Heart left ventricle (tissue), 13 donors: ENCODE data around the gene ICAM5.

ENCODE experiments used
- POLR2A ChIP-seq, 2 donors: fragments of 450-650 bp; IDR thresholded peaks; one replicate each; pipeline ENCODE4 v1.6.1; 2017; ENCODE audit warnings: antibody characterized with exemption in 2 of 2, mild to moderate bottlenecking in 2 of 2, moderate library complexity in 2 of 2
- TF ChIP-seq, protein P1 (sequence below), 12 donors: fragments of 200-600 bp; sonication (generic) in 4 of 12; IDR thresholded peaks; one replicate each; pipeline versions ENCODE4 v1.5.0 to v1.8.0; 2018 to 2022; ENCODE audit warnings: antibody characterized with exemption in 12 of 12, mild to moderate bottlenecking in 5 of 12
- donor health status: ischemic (EF 13 %, LVEDD 7.1; RV severe dilation, severe dysfunction).
- donor health status: DM: no; HTN: yes; CAD: no.
- donor health status: DM: no; HTN: no; CAD: no.
- donor health status: ischemic (EF 25% LVEDD 6.9; RV normal size, moderate dysfunction).
- donor health status: ischemic (EF 25% LVEDD 5.7; RV mildly dilated, moderate dysfunction).
- donor health status: ischemic (EF 35%, LVEDD 5.7; RV mildly dilated, moderate dysfunction).
- donor health status: nonischemic (EF 11% LVEDD 7.7; RV severe dilation, severe dysfunction).
- donor health status: DM: yes; HTN: yes; CAD: no.
- donor health status: PGD.
- donor health status: ischemic (EF 29% LVEDD 5.4; RV normal size, mild dysfunction).
- donor health status: nonischemic (EF 23%, LVEDD 6.1; RV moderate dilation, normal function).

DNA sequence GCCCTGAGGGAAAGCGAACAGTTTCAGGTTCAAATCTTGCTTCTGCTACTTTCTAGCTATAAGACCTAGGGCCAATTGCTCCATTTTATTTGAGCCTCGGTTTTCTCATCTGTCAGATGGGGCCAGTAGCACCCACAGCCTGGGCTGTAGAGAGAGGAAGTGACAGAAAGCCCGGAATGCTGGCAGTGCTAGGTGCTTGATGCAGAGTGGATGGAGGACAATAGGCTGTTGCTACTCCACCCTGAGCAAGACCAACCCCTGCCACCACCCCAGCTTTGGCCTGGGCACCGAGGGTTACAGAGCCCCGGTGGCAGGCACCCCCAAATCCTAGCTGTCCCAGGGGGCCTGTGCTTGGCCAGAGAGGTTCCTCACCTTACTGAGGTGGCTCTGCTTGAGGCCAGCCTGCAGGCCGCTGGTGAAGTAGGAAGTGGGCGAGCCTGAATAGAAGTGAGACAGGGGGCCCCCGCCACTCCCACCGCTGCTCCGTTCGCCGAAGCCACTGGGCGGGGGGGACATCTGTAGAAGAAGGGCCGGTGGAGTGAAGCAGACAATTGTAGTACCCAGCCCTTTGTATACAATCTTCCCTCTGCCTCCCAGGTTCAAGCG, 28.2 kb downstream of the ICAM5 start:
- TF ChIP-seq, protein P1, sequence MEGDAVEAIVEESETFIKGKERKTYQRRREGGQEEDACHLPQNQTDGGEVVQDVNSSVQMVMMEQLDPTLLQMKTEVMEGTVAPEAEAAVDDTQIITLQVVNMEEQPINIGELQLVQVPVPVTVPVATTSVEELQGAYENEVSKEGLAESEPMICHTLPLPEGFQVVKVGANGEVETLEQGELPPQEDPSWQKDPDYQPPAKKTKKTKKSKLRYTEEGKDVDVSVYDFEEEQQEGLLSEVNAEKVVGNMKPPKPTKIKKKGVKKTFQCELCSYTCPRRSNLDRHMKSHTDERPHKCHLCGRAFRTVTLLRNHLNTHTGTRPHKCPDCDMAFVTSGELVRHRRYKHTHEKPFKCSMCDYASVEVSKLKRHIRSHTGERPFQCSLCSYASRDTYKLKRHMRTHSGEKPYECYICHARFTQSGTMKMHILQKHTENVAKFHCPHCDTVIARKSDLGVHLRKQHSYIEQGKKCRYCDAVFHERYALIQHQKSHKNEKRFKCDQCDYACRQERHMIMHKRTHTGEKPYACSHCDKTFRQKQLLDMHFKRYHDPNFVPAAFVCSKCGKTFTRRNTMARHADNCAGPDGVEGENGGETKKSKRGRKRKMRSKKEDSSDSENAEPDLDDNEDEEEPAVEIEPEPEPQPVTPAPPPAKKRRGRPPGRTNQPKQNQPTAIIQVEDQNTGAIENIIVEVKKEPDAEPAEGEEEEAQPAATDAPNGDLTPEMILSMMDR (IDR thresholded peaks at IDR 0.05): no peak
- no peak for TF ChIP-seq POLR2A (IDR thresholded peaks at IDR 0.05)
